ENCODE measurements around the gene P4HB. TPM values are rescaled to one million over a fixed set of nuclear protein-coding genes. Genes with fewer than 3 reads are reported as not detected.

Gene P4HB
- total RNA-seq, 1 donor from 2014 or later = 309 TPM

GRCh38 chr17:81870981-81871386 lies 10.6 kb upstream of the P4HB start, which contains the start of gene ARHGDIA:
ARHGDIA (minus strand) TSS chr17:81871337; CDS start chr17:81869930, 1,407 bp downstream.
- ATAC-seq (ENCODE audit: poor library complexity) = no peak
- intact Hi-C loops (cut with DNase I) = no loop called here

GRCh38 chr17:81870131-81870980 lies 10.0 kb upstream of the P4HB start:
- intact Hi-C loops (cut with DNase I) = no loop called here
- peak; percentile 64 for DNase-seq
- peak; percentile 4 for ATAC-seq (ENCODE audit: poor library complexity)

More at GRCh38 chr17:81870981-81871386, 10.6 kb upstream of the P4HB start, which contains the start of gene ARHGDIA:
- no peak for DNase-seq

GRCh38 chr17:81869221-81870130 lies 9.1 kb upstream of the P4HB start:
- DNase-seq (peak; percentile 69), ATAC-seq (ENCODE audit: poor library complexity) (peak; percentile 18)
- intact Hi-C loops (cut with DNase I) = no loop called here

- DNase-seq (no peak), ATAC-seq (ENCODE audit: poor library complexity) (no peak)
- intact Hi-C loops (cut with DNase I) = no loop called here
These were observed 8.4 kb upstream of the P4HB start for GRCh38 chr17:81868674-81869220.

- ATAC-seq (ENCODE audit: poor library complexity) (no peak), DNase-seq (no peak)
- intact Hi-C loops (cut with DNase I) = no loop called here
These were observed 7.8 kb upstream of the P4HB start for GRCh38 chr17:81867991-81868673.

- DNase-seq = no peak
- intact Hi-C loops (cut with DNase I) = no loop called here
- no peak for ATAC-seq (ENCODE audit: poor library complexity)
These were observed 7.0 kb upstream of the P4HB start for GRCh38 chr17:81867170-81867990.

GRCh38 chr17:81866440-81867169 lies 6.3 kb upstream of the P4HB start:
- no peak for DNase-seq
- intact Hi-C loops (cut with DNase I) = no loop called here
- ATAC-seq (ENCODE audit: poor library complexity) = no peak

- ATAC-seq (ENCODE audit: poor library complexity) (no peak), DNase-seq (peak; percentile 58)
- intact Hi-C loops (cut with DNase I) = no loop called here
These were observed 5.6 kb upstream of the P4HB start for GRCh38 chr17:81865733-81866439.

- intact Hi-C loops (cut with DNase I) = no loop called here
- no peak for ATAC-seq (ENCODE audit: poor library complexity)
- no peak for DNase-seq
These were observed 5.0 kb upstream of the P4HB start for GRCh38 chr17:81865358-81865732.

- no peak for DNase-seq
- intact Hi-C loops (cut with DNase I) = no loop called here
These were observed 3.8 kb upstream of the P4HB start for GRCh38 chr17:81863833-81864768.

GRCh38 chr17:81863123-81863675 lies 2.9 kb upstream of the P4HB start:
- intact Hi-C loops (cut with DNase I) = no loop called here
- ATAC-seq (ENCODE audit: poor library complexity) = no peak
- no peak for DNase-seq

More at GRCh38 chr17:81863833-81864768, 3.8 kb upstream of the P4HB start:
- ATAC-seq (ENCODE audit: poor library complexity) = no peak

GRCh38 chr17:81860756-81861568 lies 627 bp upstream of the P4HB start:
- ATAC-seq (ENCODE audit: poor library complexity) (peak; percentile 94), DNase-seq (peak; percentile 99)
- intact Hi-C loops (cut with DNase I) = no loop called here

- DNase-seq (no peak), ATAC-seq (ENCODE audit: poor library complexity) (no peak)
- intact Hi-C loops (cut with DNase I) = no loop called here
These were observed 1.1 kb downstream of the P4HB start for GRCh38 chr17:81858967-81859905.

All from Right ventricle myocardium superior (tissue), 1 donor.